GM21723 (cell line): ENCODE data around the gene MGP.

Source experiments
- ATAC-seq: cut with Tn5 transposase; IDR thresholded peaks from one replicate; pipeline ENCODE4 v1.9.1; 2021; ENCODE audit warnings: mild to moderate bottlenecking, moderate library complexity; ENCODE audit not compliant: unreplicated experiment

The MGP gene

DNA sequence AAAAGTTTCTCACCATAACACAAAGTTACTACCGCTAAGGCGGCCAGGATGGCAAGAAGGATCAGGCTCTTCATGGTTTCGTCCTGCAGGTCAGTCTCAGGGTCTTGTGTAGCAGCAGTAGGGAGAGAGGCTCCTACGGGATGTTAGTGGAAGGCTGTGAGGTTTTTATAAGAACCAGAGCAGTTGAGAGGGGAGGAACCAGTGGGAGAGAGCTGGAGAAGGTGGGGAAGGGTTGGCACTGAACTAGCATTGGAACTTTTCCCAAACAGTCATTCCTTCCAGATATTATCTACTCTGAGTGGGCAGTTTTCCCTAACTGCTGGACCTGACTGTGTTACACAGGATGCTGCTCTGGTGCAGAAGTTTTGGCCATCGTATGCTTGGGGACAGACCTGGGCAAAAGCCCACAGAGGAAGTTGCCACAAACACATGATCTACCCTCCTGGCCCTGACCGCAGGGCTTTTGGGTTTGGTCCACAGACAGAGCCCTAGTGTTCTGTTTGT, at the start of gene MGP:
MGP (minus strand) TSS at position 137 of the 504 bp plus-strand sequence; CDS start at position 74, 63 bp downstream.
- no peak for ATAC-seq

DNA sequence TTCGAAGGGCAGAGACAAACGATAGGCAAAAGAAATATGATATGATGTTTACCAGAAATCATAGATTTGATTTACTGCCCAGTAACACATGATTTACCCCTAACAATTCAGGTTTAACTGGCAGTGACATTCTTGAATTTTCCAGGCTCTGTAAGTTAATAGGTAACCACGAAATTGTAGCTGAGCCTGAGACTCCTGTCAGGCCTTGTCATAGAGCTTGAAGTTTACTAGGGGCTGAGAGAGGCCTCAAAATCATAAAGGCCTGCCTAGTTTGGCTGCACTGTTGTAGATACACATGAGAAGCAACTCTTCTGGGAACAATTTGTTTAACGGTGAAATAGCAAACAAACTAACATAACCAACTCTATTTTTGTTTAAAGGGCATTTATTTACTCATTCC, 49.4 kb upstream of the MGP start:
- no peak for ATAC-seq

DNA sequence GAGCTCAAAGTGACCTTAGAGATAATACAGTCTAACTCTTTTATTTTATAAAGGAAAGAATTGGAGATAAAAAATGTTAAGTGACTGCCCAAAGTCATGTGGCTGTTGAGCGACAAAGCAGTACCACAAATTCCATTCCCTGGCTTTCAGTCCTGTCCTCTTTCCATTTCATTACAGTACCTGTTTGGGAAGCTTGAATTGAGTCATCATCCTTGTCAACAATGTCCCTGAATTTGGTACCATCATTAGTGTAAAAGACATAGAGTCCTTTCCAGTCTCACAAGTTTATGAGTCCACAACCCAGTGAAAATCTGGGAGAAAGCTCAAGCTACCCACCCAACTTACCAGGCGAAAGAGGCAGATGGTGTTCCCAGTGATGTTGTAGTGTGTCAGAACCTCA, 48.9 kb upstream of the MGP start:
- ATAC-seq, result no peak

DNA sequence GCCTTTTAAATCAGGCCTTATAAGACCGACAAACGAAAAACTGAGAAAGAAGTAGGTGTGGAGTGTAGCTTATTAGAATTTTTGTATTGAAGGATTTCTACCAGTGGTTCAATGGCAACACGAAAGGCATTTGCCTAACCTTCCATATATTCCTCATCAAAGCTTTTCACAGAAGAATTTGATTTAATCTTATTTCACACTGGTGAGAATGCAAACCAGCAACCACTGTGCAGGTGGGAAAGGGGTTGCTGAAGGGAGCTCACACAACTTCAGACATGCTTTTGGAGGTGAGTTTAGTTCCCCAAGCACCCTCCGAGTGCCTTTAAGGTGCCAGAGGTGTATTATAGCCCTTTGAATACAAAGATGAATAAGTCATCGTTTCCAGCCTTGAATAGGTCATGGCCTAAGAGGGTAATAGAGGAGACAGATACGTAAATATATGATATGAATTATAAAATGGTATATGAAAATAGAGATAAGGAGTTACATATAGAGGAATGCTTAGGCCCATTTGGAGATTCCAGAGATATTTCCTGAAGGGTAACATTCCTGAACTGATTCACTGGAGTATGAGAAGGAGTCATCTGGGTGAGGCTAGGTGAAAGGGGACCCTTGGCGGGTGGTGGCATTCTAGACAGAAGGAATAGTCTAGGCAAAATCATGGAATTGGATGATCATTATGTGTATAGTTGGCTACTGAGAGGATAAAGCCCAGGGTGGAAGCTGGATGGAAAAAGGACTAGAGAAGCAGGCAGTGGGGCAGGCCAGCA, 46.3 kb upstream of the MGP start:
- ATAC-seq, result no peak

- ATAC-seq, result no peak
These were observed 45.7 kb upstream of the MGP start for GRCh38 chr12:14931359-14931758.

DNA sequence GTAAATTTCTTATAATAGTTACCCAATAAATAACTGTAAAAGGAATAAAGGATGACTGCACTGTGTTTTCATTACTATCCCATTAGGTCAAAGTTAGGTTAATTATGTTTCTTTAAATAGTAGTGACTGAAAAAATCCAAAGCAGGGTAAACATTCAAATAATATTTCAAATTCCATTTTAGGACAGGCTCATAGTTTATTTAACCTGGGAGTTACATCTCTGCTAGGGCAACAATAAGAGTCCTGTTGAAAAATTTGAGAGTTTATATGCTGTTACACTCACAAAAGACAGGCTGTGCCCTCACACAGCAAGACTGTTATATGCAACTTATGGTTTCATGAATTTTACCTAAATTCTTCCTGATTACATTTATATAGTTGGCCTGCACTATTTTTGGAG, 44.6 kb upstream of the MGP start:
- ATAC-seq, result no peak

DNA sequence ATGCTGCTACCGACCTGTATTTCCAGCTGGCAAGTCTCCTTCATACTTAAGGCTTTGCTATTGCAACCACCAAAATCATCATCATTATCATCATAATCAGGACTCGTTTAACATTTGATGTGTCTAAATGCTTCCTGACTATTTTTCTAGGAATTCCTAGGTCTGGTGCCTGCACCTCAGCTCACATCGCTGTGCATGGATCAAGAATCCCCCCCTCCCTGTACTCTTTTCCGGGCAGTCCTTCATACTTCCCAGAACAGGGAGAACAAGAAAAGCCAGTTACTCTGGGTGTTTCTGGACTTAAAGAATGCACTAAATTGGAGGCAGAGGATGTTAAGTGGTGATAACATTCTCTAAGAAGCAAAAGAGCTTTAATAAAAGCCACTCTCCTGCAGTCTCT, 43.3 kb upstream of the MGP start:
- ATAC-seq, result no peak

- no peak for ATAC-seq
These were observed 41.6 kb upstream of the MGP start for GRCh38 chr12:14927267-14927666.

- ATAC-seq, result no peak
These were observed 38.9 kb upstream of the MGP start for GRCh38 chr12:14924541-14924940.

DNA sequence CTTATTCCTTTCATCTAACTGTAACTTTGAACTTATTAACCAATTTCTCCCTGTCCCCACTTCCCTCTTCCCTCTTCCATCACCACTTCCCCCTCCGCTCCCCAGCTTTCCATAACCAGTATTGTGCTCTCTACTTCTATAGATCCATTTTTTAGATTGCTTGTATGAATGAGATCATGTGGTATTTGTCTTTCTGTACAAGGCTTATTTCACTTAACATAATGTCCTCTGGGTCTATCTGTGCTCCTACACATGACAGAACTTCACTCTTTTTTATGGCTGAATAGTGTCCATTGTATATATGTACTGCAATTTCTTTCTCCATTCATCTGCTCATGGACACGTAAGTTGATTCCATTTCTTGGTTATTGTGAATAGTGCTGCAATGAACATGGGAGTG, 38.3 kb upstream of the MGP start:
- ATAC-seq, result no peak

DNA sequence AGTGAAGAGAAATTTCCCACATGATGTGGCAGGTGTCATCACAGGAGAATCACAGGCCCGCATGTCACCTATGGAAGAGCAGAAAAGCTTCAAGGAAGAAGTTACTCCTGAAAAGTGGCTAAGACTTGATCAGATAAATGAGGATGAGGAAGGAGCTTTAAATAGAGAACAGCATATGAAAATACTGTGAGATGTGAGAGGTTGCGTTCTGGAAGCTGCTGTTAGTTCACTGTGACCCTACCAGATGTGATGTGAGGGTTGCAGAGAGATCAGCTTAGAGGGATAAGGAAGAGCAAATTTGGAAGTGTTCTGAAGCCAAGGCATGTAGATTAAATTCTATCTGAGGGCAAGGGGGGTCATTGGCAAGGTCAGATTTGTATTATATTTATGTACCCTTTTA, 35.6 kb upstream of the MGP start:
- ATAC-seq, result no peak

- no peak for ATAC-seq
These were observed 34.9 kb upstream of the MGP start for GRCh38 chr12:14920475-14921126.

DNA sequence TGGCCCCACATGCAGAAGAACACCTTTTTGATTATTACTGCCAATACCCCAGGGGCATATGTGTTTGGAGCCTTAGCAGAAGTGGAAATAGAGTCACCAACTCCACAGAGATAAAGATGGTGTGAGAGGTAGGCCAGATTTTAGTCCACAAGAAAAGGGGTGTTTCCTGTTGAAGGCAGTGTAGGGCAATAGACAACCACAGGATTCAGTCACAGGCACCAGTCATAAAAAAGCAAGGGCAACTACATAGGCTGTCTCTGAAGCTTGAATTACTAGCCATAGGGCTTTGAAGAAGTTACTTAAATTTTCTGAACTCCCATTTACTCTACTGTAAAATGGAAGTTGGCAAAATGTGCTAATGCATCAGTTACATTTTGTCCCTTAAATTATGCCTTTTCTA, 33.8 kb upstream of the MGP start:
- no peak for ATAC-seq

- ATAC-seq, result no peak
These were observed 30.1 kb upstream of the MGP start for GRCh38 chr12:14915736-14916135.

DNA sequence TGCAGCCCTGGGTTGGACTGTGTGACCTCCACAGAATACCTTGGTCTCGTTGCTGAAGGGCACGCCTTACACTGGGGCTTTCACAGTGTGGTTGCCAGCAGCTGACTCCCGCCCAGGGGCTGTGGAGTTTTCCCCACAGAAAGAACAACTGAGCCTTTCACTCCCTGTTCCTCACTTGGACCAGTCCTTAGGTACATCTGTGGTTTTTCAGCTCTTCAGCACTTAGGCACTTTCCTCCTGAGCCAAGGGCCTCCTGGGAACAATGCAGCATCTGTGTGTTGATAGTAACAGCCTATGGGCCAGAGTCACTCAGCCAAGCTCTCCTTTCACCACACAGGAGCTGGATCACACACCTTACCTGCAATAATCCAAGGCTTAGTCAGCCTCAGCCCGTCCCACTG, 27.7 kb upstream of the MGP start:
- no peak for ATAC-seq

GRCh38 chr12:14911131-14911530, 25.5 kb upstream of the MGP start:
- ATAC-seq, result no peak

- no peak for ATAC-seq
These were observed 24.6 kb upstream of the MGP start for GRCh38 chr12:14910090-14910915.

- ATAC-seq, result no peak
These were observed 22.3 kb upstream of the MGP start for GRCh38 chr12:14907953-14908352.

DNA sequence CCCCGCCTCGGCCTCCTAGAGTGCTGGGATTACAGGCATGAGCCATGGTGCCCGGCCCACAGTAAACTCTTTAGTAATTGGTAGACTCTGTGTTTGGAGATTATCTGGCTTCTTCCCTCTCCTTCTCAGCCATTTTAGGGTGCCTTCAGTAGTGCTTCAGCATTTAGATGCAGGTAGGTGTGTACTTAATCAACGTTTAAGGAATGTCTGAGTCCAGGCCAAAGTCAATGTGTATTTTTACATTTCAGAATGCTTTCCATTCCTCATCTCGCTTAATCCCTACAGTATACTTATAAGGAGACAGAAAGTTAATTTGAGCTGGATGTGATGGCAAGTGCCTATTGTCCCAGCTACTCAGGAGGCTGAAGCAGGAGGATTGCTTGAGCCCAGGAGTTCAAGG, 20.5 kb upstream of the MGP start:
- no peak for ATAC-seq

DNA sequence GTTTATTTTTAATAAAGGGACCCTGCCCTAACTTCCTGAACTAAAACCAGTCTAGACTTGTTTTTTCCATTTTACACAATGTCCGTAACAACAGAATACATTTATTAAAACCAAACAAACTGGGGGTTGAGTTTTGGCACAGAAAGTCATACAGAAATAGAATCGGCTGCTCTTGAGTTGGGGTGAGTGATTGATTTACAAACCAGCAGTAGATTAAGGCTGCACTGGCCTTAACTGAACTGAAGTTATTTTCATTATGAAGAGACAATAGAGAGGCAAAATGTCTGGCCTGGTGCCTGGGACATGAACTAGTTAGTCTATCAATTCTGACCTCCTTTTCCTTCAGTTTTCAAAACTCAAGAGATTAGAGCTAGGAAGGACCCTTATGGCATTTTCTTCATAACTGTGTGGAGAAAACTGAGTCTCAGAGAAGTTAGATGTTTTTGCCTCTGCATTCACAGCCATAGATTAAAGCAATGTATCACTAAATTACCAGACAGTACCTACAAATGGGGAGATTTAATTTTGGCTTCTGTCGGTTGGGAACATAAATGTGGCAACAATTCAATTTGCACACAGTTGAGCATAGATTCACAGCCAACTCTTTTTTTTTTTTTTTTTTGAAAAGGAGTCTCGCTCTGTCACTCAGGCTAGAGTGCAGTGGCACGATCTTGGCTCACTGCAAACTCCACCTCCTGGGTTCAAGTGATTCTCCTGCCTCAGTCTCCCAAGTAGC, 19.8 kb upstream of the MGP start:
- no peak for ATAC-seq

DNA sequence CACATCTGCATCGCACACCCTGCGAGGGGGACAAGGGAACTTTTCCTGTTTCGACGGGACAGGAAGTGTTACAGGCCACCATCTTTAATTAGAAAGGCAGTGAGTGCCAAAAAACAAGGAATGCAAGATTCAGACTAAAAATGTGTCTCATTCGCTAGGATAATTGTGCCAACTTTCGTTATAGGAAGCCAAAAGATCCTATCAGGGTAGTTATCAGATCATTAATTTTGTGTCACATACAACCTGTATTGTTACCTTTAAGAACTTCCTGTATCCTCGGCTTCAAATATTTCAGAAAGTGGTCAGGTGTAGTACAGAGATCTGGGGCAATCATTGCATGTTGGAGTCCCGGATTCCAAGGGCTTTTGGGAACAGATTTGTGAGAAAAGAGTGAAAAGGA, 19.2 kb upstream of the MGP start:
- ATAC-seq, result no peak
